K562 (cell line): Measurements from ENCODE around the gene ZNF554.

Experiments used
- CTCF ChIP-seq, 3 experiments: IDR thresholded peaks in 2 of 3; conservative IDR thresholded peaks in 1 of 3; 2 replicates each; pipeline ENCODE4 v1.5.1; 2011 to 2012; ENCODE audit warnings: low read length in 3 of 3, mild to moderate bottlenecking in 3 of 3, control low read depth in 2 of 3, improper control_type of control experiment in 1 of 3, inconsistent platforms in 1 of 3, low read depth in 1 of 3, mixed read lengths in 1 of 3, moderate library complexity in 1 of 3; ENCODE audit not compliant: insufficient read depth in 2 of 3
- EP300 ChIP-seq: IDR thresholded peaks from 2 replicates; pipeline ENCODE4 v1.6.1; 2012; ENCODE audit warnings: low read length, improper control_type of control experiment
- GABPA ChIP-seq: fragments of 200-800 bp; sonication (Bioruptor generic); conservative IDR thresholded peaks from 2 replicates; pipeline ENCODE4 v1.6.1; 2016; ENCODE audit warnings: low read depth, missing genetic modification characterization, missing compliant biosample characterization
- HIVEP1 ChIP-seq: fragments of 250-450 bp; sonication (Bioruptor Pico); IDR thresholded peaks from 2 replicates; pipeline ENCODE4 v1.4.0; 2020; ENCODE audit warnings: mild to moderate bottlenecking
- JUND ChIP-seq, 2 experiments: IDR thresholded peaks; 2 replicates in 1 of 2; 3 replicates in 1 of 2; pipeline ENCODE4 v1.6.1; 2011; ENCODE audit warnings: borderline replicate concordance in 2 of 2, low read depth in 2 of 2, low read length in 2 of 2, improper control_type of control experiment in 1 of 2, missing biosample characterization in 1 of 2, missing genetic modification characterization in 1 of 2, missing genetic modification reagents in 1 of 2
- PHF8 ChIP-seq: fragments of 200-600 bp; sonication (generic); IDR thresholded peaks from 2 replicates; pipeline ENCODE4 v1.6.1; 2012; ENCODE audit warnings: mixed run types, mild to moderate bottlenecking, inconsistent platforms, low read length, moderate library complexity, borderline replicate concordance
- POLR2AphosphoS5 ChIP-seq: IDR thresholded peaks from 2 replicates; pipeline ENCODE4 v1.6.1; 2011; ENCODE audit warnings: mild to moderate bottlenecking, low read depth, low read length, moderate library complexity; ENCODE audit not compliant: control insufficient read depth, insufficient read depth
- POLR3A ChIP-seq: IDR thresholded peaks from 2 replicates; pipeline ENCODE4 v1.6.1; 2011; ENCODE audit warnings: borderline replicate concordance, mild to moderate bottlenecking, moderate library complexity; ENCODE audit not compliant: insufficient read length, insufficient read depth; ENCODE audit errors: extremely low read depth
- RERE ChIP-seq: sonication (generic); formaldehyde crosslinking; IDR thresholded peaks from 2 replicates; pipeline ENCODE4 v1.8.0; 2023; ENCODE audit warnings: missing genetic modification reagents, mild to moderate bottlenecking, borderline replicate concordance
- ZFP36 ChIP-seq: fragments of 150-350 bp; IDR thresholded peaks from 2 replicates; pipeline ENCODE4 v1.6.1; 2018; ENCODE audit warnings: low read length, low read depth; ENCODE audit not compliant: partially characterized antibody
- ZNF217 ChIP-seq: sonication (generic); formaldehyde crosslinking; IDR thresholded peaks from 2 replicates; pipeline ENCODE4 v1.8.0; 2022; ENCODE audit warnings: mild to moderate bottlenecking, missing genetic modification reagents
- ZNF253 ChIP-seq: fragments of 250-450 bp; sonication (Bioruptor Pico); conservative IDR thresholded peaks from 2 replicates; pipeline ENCODE4 v1.6.1; 2021; ENCODE audit warnings: mild to moderate bottlenecking
- ZNF707 ChIP-seq: fragments of 250-450 bp; sonication (Bioruptor Pico); conservative IDR thresholded peaks from 2 replicates; pipeline ENCODE4 v1.8.0; 2022; ENCODE audit warnings: inconsistent platforms, mild to moderate bottlenecking, moderate library complexity

GRCh38 chr19:2824129-2824528, 4.5 kb downstream of the ZNF554 start:
- no peak for TF ChIP-seq CTCF (IDR thresholded peaks at IDR 0.05 in 2 of 3, conservative IDR thresholded peaks at IDR 0.05 in 1 of 3; ENCODE audit: insufficient read depth in 2 of 3, low read depth in 1 of 3, low read length in 3 of 3)
- TF ChIP-seq ZFP36 = no peak
- TF ChIP-seq RERE (CRISPR knock-in tag) = no peak
- TF ChIP-seq POLR3A = no peak
- no peak for TF ChIP-seq EP300
- TF ChIP-seq POLR2AphosphoS5 = no peak
- no peak for TF ChIP-seq ZNF707 (CRISPR knock-in tag)
- no peak for TF ChIP-seq GABPA
- no peak for TF ChIP-seq PHF8
- TF ChIP-seq JUND (IDR thresholded peaks at IDR 0.05; ENCODE audit: borderline replicate concordance, low read depth, low read length) = no peak
- no peak for TF ChIP-seq JUND (tag; IDR thresholded peaks at IDR 0.05; ENCODE audit: borderline replicate concordance, low read depth, low read length)
- no peak for TF ChIP-seq ZNF253 (CRISPR knock-in tag)
- TF ChIP-seq HIVEP1 (CRISPR knock-in tag) = no peak
- no peak for TF ChIP-seq ZNF217 (CRISPR knock-in tag)
